Breast epithelium (tissue), 4 donors: ENCODE results near the gene SOCS3. TPM values are rescaled to one million over a fixed set of nuclear protein-coding genes. Genes with fewer than 3 reads are reported as not detected.

Experiments used
- DNase-seq, 2 donors: peaks; one replicate each; pipeline ENCODE4 v3.0.0-alpha.2; 2019; ENCODE audit warnings: low spot score in 2 of 2
- H3K27ac ChIP-seq, 2 donors: fragments of 200-600 bp; sonication (generic) in 1 of 2; one replicate each; pipeline ENCODE4 v1.5.1; 2016 to 2019; ENCODE audit warnings: mild to moderate bottlenecking in 1 of 2
- H3K27me3 ChIP-seq, 2 donors: fragments of 200-600 bp; sonication (generic) in 1 of 2; one replicate each; pipeline versions ENCODE4 v1.5.1 to v1.6.0; 2017 to 2019; ENCODE audit warnings: control low read depth in 1 of 2, mild to moderate bottlenecking in 1 of 2
- H3K36me3 ChIP-seq: fragments of 200-600 bp; one replicate; pipeline ENCODE4 v1.5.1; 2019
- H3K4me1 ChIP-seq, 2 donors: fragments of 200-600 bp; sonication (generic); one replicate each; pipeline ENCODE4 v1.5.1; 2016 to 2019; ENCODE audit warnings: control low read depth in 1 of 2
- H3K4me3 ChIP-seq, 3 donors: fragments of 200-600 bp; sonication (generic); 1 replicate in 2 of 3; 2 replicates in 1 of 3; pipeline ENCODE4 v1.5.1; 2016 to 2019; ENCODE audit warnings: mild to moderate bottlenecking in 3 of 3, moderate library complexity in 2 of 3
- H3K9me3 ChIP-seq, 2 donors: fragments of 200-600 bp; sonication (generic) in 1 of 2; one replicate each; pipeline ENCODE4 v1.5.1; 2016 to 2019; ENCODE audit warnings: control low read depth in 1 of 2
- CTCF ChIP-seq, 3 donors: fragments of 450-650 bp; IDR thresholded peaks; one replicate each; pipeline ENCODE4 v1.5.1; 2016 to 2017; ENCODE audit warnings: antibody characterized with exemption in 3 of 3, mild to moderate bottlenecking in 3 of 3, moderate library complexity in 3 of 3
- POLR2A ChIP-seq: fragments of 450-650 bp; IDR thresholded peaks from one replicate; pipeline ENCODE4 v1.6.1; 2016; ENCODE audit warnings: antibody characterized with exemption, mild to moderate bottlenecking, moderate library complexity
- POLR2AphosphoS5 ChIP-seq, 3 donors: sonication (generic); formaldehyde crosslinking; IDR thresholded peaks; one replicate each; pipeline ENCODE4 v1.6.1; 2017; ENCODE audit warnings: antibody characterized with exemption in 3 of 3
- intact Hi-C: fragments of 100-400 bp; cut with DNase I; formaldehyde crosslinking; loops from one replicate; pipeline ENCODE4 v1.15.1; 2023; ENCODE audit warnings: low total_unique reads
- total RNA-seq, 3 donors: library from RNA; depleted of rRNA; stranded (reverse); fragments of >200 nt; gene quantifications; one replicate each; pipeline ENCODE4 v1.1.0, GENCODE V29; 2016

SOCS3 gene
- total RNA-seq, 3 donors from 2014 or later: 58.1 to 190 (median 76.4) TPM

DNA sequence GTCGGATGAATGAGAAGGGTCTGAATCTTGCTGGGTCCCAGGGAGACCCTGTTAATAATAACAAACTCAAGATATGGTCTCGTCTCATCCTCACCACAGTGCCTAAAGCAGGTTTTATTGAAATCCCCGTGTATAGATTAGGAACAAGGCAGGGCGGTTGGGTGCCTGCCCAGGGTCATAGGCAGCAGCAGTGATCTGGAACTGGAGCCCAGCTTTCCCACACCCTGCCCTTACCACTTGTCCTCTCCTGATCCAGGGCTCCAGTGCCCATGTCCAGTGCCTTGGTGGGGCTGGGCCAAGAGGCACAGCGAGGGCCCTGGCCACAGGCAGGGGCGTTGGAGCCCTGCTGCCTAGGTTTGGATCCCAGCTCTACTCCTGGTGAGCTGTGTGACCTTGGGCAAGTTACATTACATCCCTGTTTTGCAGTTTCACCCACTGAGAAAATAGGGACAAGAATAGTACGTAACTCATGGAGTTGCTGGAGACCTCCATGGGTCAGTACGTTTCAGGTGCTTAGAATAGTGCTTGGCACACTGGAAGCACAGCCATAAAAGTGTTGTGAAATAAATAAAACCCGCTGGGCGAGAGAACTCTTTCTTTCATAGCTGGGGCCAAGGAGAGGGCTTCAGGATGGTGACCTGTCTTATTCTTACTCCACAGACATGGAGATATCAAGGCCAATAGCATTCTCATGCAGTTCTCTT lies 13.9 kb downstream of the SOCS3 start:
- TF ChIP-seq POLR2A (no peak), CTCF (IDR thresholded peaks at IDR 0.05) (no peak), POLR2AphosphoS5 (IDR thresholded peaks at IDR 0.05) (no peak)
- Histone ChIP-seq H3K36me3 (no peaks in the 10 kb centered on the region), H3K4me1 (peaks cover 5 to 15% of the 10 kb centered on the region in 2 donors), H3K4me3 (no peak overlapping the region), H3K9me3 (no peaks in the 10 kb centered on the region), H3K27ac (no peak overlapping the region), H3K27me3 (no peaks in the 10 kb centered on the region)
- no peak for DNase-seq
- intact Hi-C loops: no loop called here

DNA sequence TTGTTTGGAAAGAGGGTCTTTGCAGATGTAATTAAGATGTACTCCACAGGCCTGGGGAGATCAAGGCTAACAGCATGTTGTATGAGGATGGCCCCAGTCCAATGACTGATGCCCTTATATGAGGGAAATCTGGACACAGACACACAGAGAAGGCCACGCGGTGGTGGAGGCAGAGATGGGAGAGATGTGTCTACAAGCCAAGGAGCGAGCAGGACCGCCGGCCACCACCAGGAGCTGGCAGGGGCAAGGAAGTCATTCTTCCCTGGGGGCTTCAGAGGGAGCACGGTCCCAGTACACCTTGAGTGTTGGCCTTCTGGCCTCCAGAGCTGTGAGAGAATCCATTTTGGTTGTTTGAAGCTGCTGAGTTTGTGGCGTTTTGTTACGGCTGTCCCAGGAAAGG lies 14.7 kb downstream of the SOCS3 start:
- no peak for DNase-seq
- no peak overlapping the region for H3K4me3 ChIP-seq
- H3K27me3 ChIP-seq: no peaks in the 10 kb centered on the region
- TF ChIP-seq CTCF (IDR thresholded peaks at IDR 0.05) (no peak), POLR2AphosphoS5 (IDR thresholded peaks at IDR 0.05) (no peak), POLR2A (no peak)
- H3K36me3 ChIP-seq: no peaks in the 10 kb centered on the region
- H3K27ac ChIP-seq: no peak overlapping the region
- intact Hi-C loops: no loop called here
- H3K9me3 ChIP-seq: no peaks in the 10 kb centered on the region
- peaks cover 5 to 15% of the 10 kb centered on the region in 2 donors for H3K4me1 ChIP-seq

DNA sequence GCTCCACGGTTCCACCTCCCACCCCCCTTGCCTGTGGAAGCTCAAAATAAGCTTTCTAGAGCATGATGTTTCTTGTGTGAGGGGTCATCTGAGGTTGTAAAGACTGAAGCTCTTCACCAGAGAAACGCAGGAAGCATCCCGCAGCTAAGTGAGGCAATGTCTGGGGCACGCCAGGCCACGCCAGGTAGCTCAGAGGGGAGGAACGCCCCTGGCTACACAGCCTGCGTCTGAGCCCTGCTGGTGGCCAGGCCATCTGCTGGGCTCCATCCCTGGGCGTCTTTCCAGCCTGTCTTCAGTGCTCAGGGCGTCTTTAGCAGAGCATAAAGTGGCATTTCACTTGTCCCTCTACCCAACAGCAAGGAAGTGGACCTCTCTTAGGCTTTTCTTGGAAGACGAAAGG lies 15.2 kb downstream of the SOCS3 start:
- DNase-seq: no peak
- Histone ChIP-seq H3K36me3 (no peaks in the 10 kb centered on the region), H3K4me1 (peaks cover 5 to 15% of the 10 kb centered on the region in 2 donors), H3K27ac (no peak overlapping the region), H3K9me3 (no peaks in the 10 kb centered on the region), H3K4me3 (no peak overlapping the region), H3K27me3 (no peaks in the 10 kb centered on the region)
- TF ChIP-seq POLR2AphosphoS5 (IDR thresholded peaks at IDR 0.05) (no peak), CTCF (IDR thresholded peaks at IDR 0.05) (no peak), POLR2A (no peak)
- intact Hi-C loops: no loop called here

- Histone ChIP-seq H3K9me3 (no peaks in the 10 kb centered on the region), H3K4me1 (peaks cover 5 to 15% of the 10 kb centered on the region in 2 donors), H3K36me3 (no peaks in the 10 kb centered on the region), H3K4me3 (peak overlapping the region in 1 of 3 donors; percentile 72), H3K27ac (peak overlapping the region; percentile 85 to 98), H3K27me3 (no peaks in the 10 kb centered on the region)
- intact Hi-C loops: no loop called here
- no peak for DNase-seq
- TF ChIP-seq POLR2A: no peak
- TF ChIP-seq CTCF (IDR thresholded peaks at IDR 0.05): no peak
- peak in 2 of 3 donors; percentile 43 to 80 for TF ChIP-seq POLR2AphosphoS5 (IDR thresholded peaks at IDR 0.05)
Measured at GRCh38 chr17:78343543-78344201, 16.2 kb downstream of the SOCS3 start.

GRCh38 chr17:78343187-78343542 lies 16.7 kb downstream of the SOCS3 start:
- H3K27me3 ChIP-seq: no peaks in the 10 kb centered on the region
- DNase-seq: peak in 1 of 2 donors; percentile 64
- H3K4me3 ChIP-seq: peak overlapping the region in 1 of 3 donors; percentile 72
- intact Hi-C loops: no loop called here
- TF ChIP-seq CTCF (IDR thresholded peaks at IDR 0.05) (no peak), POLR2AphosphoS5 (IDR thresholded peaks at IDR 0.05) (peak in 1 of 3 donors; percentile 19), POLR2A (no peak)
- H3K27ac ChIP-seq: peak overlapping the region; percentile 85 to 98
- H3K36me3 ChIP-seq: no peaks in the 10 kb centered on the region
- H3K9me3 ChIP-seq: no peaks in the 10 kb centered on the region
- H3K4me1 ChIP-seq: peaks cover 5 to 15% of the 10 kb centered on the region in 2 donors
